ENCODE results near the gene LINC01488.

Gene LINC01488

DNA sequence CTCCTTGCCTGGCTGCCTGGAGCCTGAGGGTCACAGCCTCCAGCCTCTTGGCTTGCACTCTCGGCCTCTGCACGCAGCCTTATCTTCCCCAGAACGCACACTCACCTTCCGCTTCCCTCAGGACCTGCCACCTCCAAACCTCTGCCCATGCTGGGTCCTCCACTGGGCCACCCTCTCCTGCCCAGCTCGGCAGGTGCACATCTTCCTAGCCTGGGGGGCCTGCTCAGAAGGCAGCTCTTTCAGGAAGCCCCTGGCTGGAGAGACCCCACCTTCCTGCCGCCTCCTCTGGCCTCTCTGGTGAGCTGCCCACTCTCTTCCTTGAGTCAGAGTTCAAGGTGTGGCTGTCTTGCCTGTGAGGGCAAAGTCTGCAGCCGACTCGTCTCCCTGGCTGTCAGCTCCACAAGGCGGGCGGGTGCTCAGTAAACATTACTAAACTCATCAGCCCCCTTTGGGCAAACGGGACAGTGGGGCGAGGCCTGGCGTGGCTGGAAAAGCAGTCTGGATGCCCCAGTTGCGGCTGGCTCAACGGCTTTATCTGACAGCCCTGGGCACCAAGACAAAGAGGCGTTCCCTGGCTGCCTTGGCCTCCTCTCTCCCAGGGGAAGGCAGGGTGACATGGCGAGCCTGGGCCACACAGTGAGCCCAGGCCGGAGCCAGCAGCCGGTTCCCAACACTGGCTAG, 1.7 kb upstream of the LINC01488 start:
- no peak overlapping the region for H3K9ac ChIP-seq (ENCODE audit: low read length)
- H4K8ac ChIP-seq (ENCODE audit: low read length): no peak overlapping the region
- no peak overlapping the region for H3K4me3 ChIP-seq (ENCODE audit: insufficient read depth in 1 of 2, low read depth in 1 of 2, low read length in 2 of 2)
- no peak overlapping the region for H2BK5ac ChIP-seq (ENCODE audit: low read depth, low read length, poor library complexity, severe bottlenecking)
- H2BK12ac ChIP-seq (ENCODE audit: low read length in 2 of 2): no peak overlapping the region
- H2BK15ac ChIP-seq (ENCODE audit: low read depth, poor library complexity, severe bottlenecking): no peak overlapping the region
- no peak overlapping the region for H3K23ac ChIP-seq (ENCODE audit: low read length in 2 of 2)
- H3K79me1 ChIP-seq (replicated peaks; ENCODE audit: low read length, poor library complexity, severe bottlenecking): no peaks in the 10 kb centered on the region
- no peak overlapping the region for H3K27ac ChIP-seq (ENCODE audit: low read length, poor library complexity, severe bottlenecking)
- H3K36me3 ChIP-seq (ENCODE audit: control insufficient read depth in 1 of 2, insufficient read depth in 2 of 2, low read depth in 1 of 2, low read length in 2 of 2): no peaks in the 10 kb centered on the region
- H2AK5ac ChIP-seq (ENCODE audit: low read length, severe bottlenecking): no peak overlapping the region
- H3K4me2 ChIP-seq (ENCODE audit: low read length, poor library complexity, severe bottlenecking): no peak overlapping the region
- H3K18ac ChIP-seq (ENCODE audit: low read depth in 1 of 2, low read length in 2 of 2): no peak overlapping the region
- 91% methylated on average over 19 of the region's 19 CpGs for WGBS
- H3K9me3 ChIP-seq (ENCODE audit: control insufficient read depth, low read length): no peaks in the 10 kb centered on the region
- H4K91ac ChIP-seq (ENCODE audit: low read length): no peak overlapping the region
- H3K4ac ChIP-seq (ENCODE audit: low read depth in 1 of 2, low read length in 2 of 2): no peak overlapping the region
- H2AFZ ChIP-seq (ENCODE audit: low read depth, low read length): no peak overlapping the region
- peaks cover 2% of the 10 kb centered on the region for H3K4me1 ChIP-seq (ENCODE audit: control insufficient read depth, insufficient read depth, low read depth, low read length)
- no peak overlapping the region for H2BK120ac ChIP-seq (ENCODE audit: low read depth, low read length)
- no peak for DNase-seq
- H3K14ac ChIP-seq (ENCODE audit: low read length in 2 of 2): no peak overlapping the region
- peaks cover 17 to 21% of the 10 kb centered on the region in 2 experiments for H3K27me3 ChIP-seq (ENCODE audit: control insufficient read depth in 1 of 2, insufficient read depth in 1 of 2, low read length in 2 of 2)

DNA sequence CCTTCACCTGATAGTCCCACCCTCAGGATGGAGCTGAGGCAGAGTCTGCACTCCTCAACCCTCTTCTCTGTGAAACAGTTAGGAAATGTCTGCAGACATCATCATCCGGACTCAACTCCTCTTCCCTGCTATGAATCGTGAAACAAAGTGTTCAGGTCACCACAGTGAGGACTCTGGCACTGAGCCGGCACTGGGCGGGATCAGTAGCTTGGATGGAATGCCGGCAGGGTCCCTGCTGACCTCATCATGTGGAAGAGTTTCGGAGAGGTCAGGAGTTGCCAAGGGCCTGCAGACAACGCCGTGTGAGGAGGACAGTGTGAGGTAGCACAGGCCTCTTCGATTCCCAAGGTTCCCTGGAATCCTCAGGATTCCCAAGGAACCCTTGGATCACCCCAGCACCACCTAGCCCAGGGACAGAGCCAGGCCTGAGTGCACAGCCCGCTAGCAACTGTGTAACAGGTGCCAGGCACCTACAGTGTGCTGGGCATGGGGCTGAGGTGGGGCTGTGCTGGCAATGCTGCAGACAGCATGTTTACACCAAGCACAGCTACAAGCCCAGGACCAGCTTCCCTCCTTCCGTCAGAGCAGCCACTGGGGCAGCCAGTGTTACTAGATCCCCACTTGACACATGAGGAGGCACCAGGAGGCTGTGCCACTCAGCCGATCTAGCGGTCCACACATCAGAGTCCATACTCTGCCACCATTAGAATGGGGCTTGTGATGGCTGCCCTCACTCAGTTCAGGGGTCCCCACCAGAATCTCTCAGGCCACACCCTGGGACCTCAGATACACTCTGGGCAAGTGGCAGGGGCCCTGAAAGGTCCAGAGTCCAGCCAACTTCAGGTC, 693 bp upstream of the LINC01488 start:
- H3K23ac ChIP-seq (ENCODE audit: low read length in 2 of 2): no peak overlapping the region
- H4K91ac ChIP-seq (ENCODE audit: low read length): peak overlapping the region; percentile 47
- WGBS: 95% methylated on average over 13 of the region's 13 CpGs
- peaks cover 17 to 21% of the 10 kb centered on the region in 2 experiments for H3K27me3 ChIP-seq (ENCODE audit: control insufficient read depth in 1 of 2, insufficient read depth in 1 of 2, low read length in 2 of 2)
- H2BK15ac ChIP-seq (ENCODE audit: low read depth, poor library complexity, severe bottlenecking): no peak overlapping the region
- no peak overlapping the region for H2AFZ ChIP-seq (ENCODE audit: low read depth, low read length)
- no peaks in the 10 kb centered on the region for H3K36me3 ChIP-seq (ENCODE audit: control insufficient read depth in 1 of 2, insufficient read depth in 2 of 2, low read depth in 1 of 2, low read length in 2 of 2)
- H3K27ac ChIP-seq (ENCODE audit: low read length, poor library complexity, severe bottlenecking): no peak overlapping the region
- H3K4ac ChIP-seq (ENCODE audit: low read depth in 1 of 2, low read length in 2 of 2): no peak overlapping the region
- no peak overlapping the region for H2AK5ac ChIP-seq (ENCODE audit: low read length, severe bottlenecking)
- no peak overlapping the region for H2BK12ac ChIP-seq (ENCODE audit: low read length in 2 of 2)
- H2BK5ac ChIP-seq (ENCODE audit: low read depth, low read length, poor library complexity, severe bottlenecking): no peak overlapping the region
- no peak overlapping the region for H3K9ac ChIP-seq (ENCODE audit: low read length)
- peak overlapping the region in 1 of 2 experiments; percentile 9 for H3K14ac ChIP-seq (ENCODE audit: low read length in 2 of 2)
- H3K4me1 ChIP-seq (ENCODE audit: control insufficient read depth, insufficient read depth, low read depth, low read length): peaks cover 2% of the 10 kb centered on the region
- no peak overlapping the region for H3K4me2 ChIP-seq (ENCODE audit: low read length, poor library complexity, severe bottlenecking)
- H3K4me3 ChIP-seq (ENCODE audit: insufficient read depth in 1 of 2, low read depth in 1 of 2, low read length in 2 of 2): no peak overlapping the region
- H3K79me1 ChIP-seq (replicated peaks; ENCODE audit: low read length, poor library complexity, severe bottlenecking): no peaks in the 10 kb centered on the region
- no peaks in the 10 kb centered on the region for H3K9me3 ChIP-seq (ENCODE audit: control insufficient read depth, low read length)
- no peak for DNase-seq
- H2BK120ac ChIP-seq (ENCODE audit: low read depth, low read length): no peak overlapping the region
- no peak overlapping the region for H3K18ac ChIP-seq (ENCODE audit: low read depth in 1 of 2, low read length in 2 of 2)
- H4K8ac ChIP-seq (ENCODE audit: low read length): no peak overlapping the region

GRCh38 chr11:69482322-69482721, 859 bp downstream of the LINC01488 start:
- Histone ChIP-seq H3K14ac (ENCODE audit: low read length in 2 of 2) (no peak overlapping the region), H2BK5ac (ENCODE audit: low read depth, low read length, poor library complexity, severe bottlenecking) (no peak overlapping the region), H3K27me3 (ENCODE audit: control insufficient read depth in 1 of 2, insufficient read depth in 1 of 2, low read length in 2 of 2) (peaks cover 14 to 19% of the 10 kb centered on the region in 2 experiments), H2AK5ac (ENCODE audit: low read length, severe bottlenecking) (no peak overlapping the region), H3K79me1 (replicated peaks; ENCODE audit: low read length, poor library complexity, severe bottlenecking) (no peaks in the 10 kb centered on the region), H3K9ac (ENCODE audit: low read length) (no peak overlapping the region), H3K36me3 (ENCODE audit: control insufficient read depth in 1 of 2, insufficient read depth in 2 of 2, low read depth in 1 of 2, low read length in 2 of 2) (no peaks in the 10 kb centered on the region), H2BK12ac (ENCODE audit: low read length in 2 of 2) (no peak overlapping the region), H3K18ac (ENCODE audit: low read depth in 1 of 2, low read length in 2 of 2) (no peak overlapping the region), H2AFZ (ENCODE audit: low read depth, low read length) (no peak overlapping the region), H3K23ac (ENCODE audit: low read length in 2 of 2) (no peak overlapping the region), H3K27ac (ENCODE audit: low read length, poor library complexity, severe bottlenecking) (no peak overlapping the region), H4K91ac (ENCODE audit: low read length) (no peak overlapping the region), H3K4ac (ENCODE audit: low read depth in 1 of 2, low read length in 2 of 2) (no peak overlapping the region), H3K4me3 (ENCODE audit: insufficient read depth in 1 of 2, low read depth in 1 of 2, low read length in 2 of 2) (no peak overlapping the region), H3K9me3 (ENCODE audit: control insufficient read depth, low read length) (no peaks in the 10 kb centered on the region), H3K4me1 (ENCODE audit: control insufficient read depth, insufficient read depth, low read depth, low read length) (peaks cover 2% of the 10 kb centered on the region), H4K8ac (ENCODE audit: low read length) (no peak overlapping the region), H2BK15ac (ENCODE audit: low read depth, poor library complexity, severe bottlenecking) (no peak overlapping the region), H3K4me2 (ENCODE audit: low read length, poor library complexity, severe bottlenecking) (no peak overlapping the region), H2BK120ac (ENCODE audit: low read depth, low read length) (no peak overlapping the region)
- 82% methylated on average over 2 of the region's 2 CpGs for WGBS
- DNase-seq: no peak

DNA sequence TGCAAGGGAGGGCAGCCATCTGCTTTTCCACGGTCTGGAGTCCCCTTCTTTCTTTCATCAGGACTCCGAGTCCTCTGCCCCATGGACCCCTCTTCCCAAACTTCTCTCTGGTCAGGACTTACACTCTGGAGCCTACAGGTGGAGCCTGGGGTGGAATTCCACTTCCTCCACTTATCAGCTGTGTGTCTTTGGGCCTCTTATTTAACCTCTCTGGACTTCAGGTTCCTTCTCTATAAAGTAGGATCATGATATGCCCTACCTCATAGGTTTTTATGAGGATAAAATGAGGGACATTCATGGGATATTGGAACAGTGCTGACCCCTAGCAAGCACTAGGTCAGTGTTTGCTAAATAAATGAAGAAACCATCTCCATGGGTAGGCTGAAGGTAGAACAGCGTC, 1.7 kb downstream of the LINC01488 start:
- Histone ChIP-seq H3K9ac (ENCODE audit: low read length) (no peak overlapping the region), H2BK12ac (ENCODE audit: low read length in 2 of 2) (no peak overlapping the region), H4K91ac (ENCODE audit: low read length) (no peak overlapping the region), H4K8ac (ENCODE audit: low read length) (no peak overlapping the region), H3K4me3 (ENCODE audit: insufficient read depth in 1 of 2, low read depth in 1 of 2, low read length in 2 of 2) (no peak overlapping the region), H2AFZ (ENCODE audit: low read depth, low read length) (no peak overlapping the region), H3K14ac (ENCODE audit: low read length in 2 of 2) (no peak overlapping the region), H3K79me1 (replicated peaks; ENCODE audit: low read length, poor library complexity, severe bottlenecking) (no peaks in the 10 kb centered on the region), H3K4ac (ENCODE audit: low read depth in 1 of 2, low read length in 2 of 2) (no peak overlapping the region), H3K27ac (ENCODE audit: low read length, poor library complexity, severe bottlenecking) (no peak overlapping the region), H3K4me2 (ENCODE audit: low read length, poor library complexity, severe bottlenecking) (no peak overlapping the region), H3K4me1 (ENCODE audit: control insufficient read depth, insufficient read depth, low read depth, low read length) (peaks cover 2% of the 10 kb centered on the region), H2BK15ac (ENCODE audit: low read depth, poor library complexity, severe bottlenecking) (no peak overlapping the region), H3K23ac (ENCODE audit: low read length in 2 of 2) (no peak overlapping the region), H2BK5ac (ENCODE audit: low read depth, low read length, poor library complexity, severe bottlenecking) (no peak overlapping the region), H3K36me3 (ENCODE audit: control insufficient read depth in 1 of 2, insufficient read depth in 2 of 2, low read depth in 1 of 2, low read length in 2 of 2) (no peaks in the 10 kb centered on the region), H3K9me3 (ENCODE audit: control insufficient read depth, low read length) (no peaks in the 10 kb centered on the region), H3K18ac (ENCODE audit: low read depth in 1 of 2, low read length in 2 of 2) (no peak overlapping the region), H3K27me3 (ENCODE audit: control insufficient read depth in 1 of 2, insufficient read depth in 1 of 2, low read length in 2 of 2) (peaks cover 5 to 16% of the 10 kb centered on the region in 2 experiments), H2AK5ac (ENCODE audit: low read length, severe bottlenecking) (no peak overlapping the region), H2BK120ac (ENCODE audit: low read depth, low read length) (no peak overlapping the region)
- 92% methylated on average over 3 of the region's 3 CpGs for WGBS
- DNase-seq: no peak
